ENCODE measurements around the gene CNTNAP5. TPM values are rescaled to one million over a fixed set of nuclear protein-coding genes. Genes with fewer than 3 reads are reported as not detected.

CNTNAP5 gene
- polyA plus RNA-seq, 1 experiment = not detected

DNA sequence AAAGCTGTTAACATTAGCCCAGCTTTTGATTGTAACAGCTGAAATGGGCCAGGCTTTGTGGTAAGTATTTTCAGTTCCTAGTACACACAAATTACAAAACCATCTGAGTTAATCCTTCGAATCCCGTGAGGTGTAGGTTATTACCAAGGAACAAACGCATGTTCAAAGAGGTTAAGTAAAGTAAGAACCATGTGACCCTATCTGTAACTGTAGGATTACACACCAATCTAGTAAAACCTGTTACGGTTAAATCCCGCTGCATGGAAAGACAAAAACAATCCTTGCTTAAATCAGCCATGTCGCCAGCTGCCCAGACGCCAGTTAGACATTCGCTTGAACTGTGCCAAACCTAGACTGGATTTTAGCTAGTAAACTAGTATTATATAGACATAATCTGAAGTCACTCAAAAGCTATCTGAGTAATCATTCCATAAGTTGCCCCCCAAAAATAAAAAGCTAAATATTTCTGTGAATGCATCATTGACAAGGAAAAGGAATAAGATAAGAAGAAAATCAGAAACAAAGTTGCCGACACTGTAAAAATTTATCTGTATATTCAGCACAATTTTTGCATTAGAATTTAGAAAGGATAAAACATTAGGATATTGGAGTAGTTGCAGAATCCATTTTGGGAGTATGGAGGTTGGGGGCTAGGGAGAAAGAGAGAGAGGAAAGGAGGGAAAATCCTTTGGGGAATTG is 638.0 kb downstream of the CNTNAP5 start:
- CTCF ChIA-PET = no interaction called here
- POLR2A ChIA-PET = no interaction called here
- Histone ChIP-seq H3K27me3 (ENCODE audit: control insufficient read depth, insufficient read depth, low read length) (no peaks in the 10 kb centered on the region), H3K4me3 (ENCODE audit: low read depth, low read length) (no peak overlapping the region), H3K36me3 (ENCODE audit: control insufficient read depth, insufficient read depth, low read length) (no peaks in the 10 kb centered on the region)
- DNase-seq (ENCODE audit: low read depth) = no peak
- TF ChIP-seq, protein P1, sequence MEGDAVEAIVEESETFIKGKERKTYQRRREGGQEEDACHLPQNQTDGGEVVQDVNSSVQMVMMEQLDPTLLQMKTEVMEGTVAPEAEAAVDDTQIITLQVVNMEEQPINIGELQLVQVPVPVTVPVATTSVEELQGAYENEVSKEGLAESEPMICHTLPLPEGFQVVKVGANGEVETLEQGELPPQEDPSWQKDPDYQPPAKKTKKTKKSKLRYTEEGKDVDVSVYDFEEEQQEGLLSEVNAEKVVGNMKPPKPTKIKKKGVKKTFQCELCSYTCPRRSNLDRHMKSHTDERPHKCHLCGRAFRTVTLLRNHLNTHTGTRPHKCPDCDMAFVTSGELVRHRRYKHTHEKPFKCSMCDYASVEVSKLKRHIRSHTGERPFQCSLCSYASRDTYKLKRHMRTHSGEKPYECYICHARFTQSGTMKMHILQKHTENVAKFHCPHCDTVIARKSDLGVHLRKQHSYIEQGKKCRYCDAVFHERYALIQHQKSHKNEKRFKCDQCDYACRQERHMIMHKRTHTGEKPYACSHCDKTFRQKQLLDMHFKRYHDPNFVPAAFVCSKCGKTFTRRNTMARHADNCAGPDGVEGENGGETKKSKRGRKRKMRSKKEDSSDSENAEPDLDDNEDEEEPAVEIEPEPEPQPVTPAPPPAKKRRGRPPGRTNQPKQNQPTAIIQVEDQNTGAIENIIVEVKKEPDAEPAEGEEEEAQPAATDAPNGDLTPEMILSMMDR (IDR thresholded peaks at IDR 0.05; ENCODE audit: insufficient read depth, low read depth, low read length) = no peak

GRCh38 chr2:124663645-124663997 is 638.5 kb downstream of the CNTNAP5 start:
- ChIA-PET CTCF (no interaction called here), POLR2A (no interaction called here)
- H3K27me3 ChIP-seq (ENCODE audit: control insufficient read depth, insufficient read depth, low read length) = no peaks in the 10 kb centered on the region
- H3K4me3 ChIP-seq (ENCODE audit: low read depth, low read length) = no peak overlapping the region
- no peaks in the 10 kb centered on the region for H3K36me3 ChIP-seq (ENCODE audit: control insufficient read depth, insufficient read depth, low read length)
- DNase-seq (ENCODE audit: low read depth) = no peak
- TF ChIP-seq, protein P1 (IDR thresholded peaks at IDR 0.05; ENCODE audit: insufficient read depth, low read depth, low read length) = no peak

GRCh38 chr2:124664363-124664762 is 639.3 kb downstream of the CNTNAP5 start:
- CTCF ChIA-PET = no interaction called here
- no peak for DNase-seq (ENCODE audit: low read depth)
- POLR2A ChIA-PET = no interaction called here

GRCh38 chr2:124666976-124667375 is 641.9 kb downstream of the CNTNAP5 start:
- POLR2A ChIA-PET = no interaction called here
- CTCF ChIA-PET = no interaction called here
- Histone ChIP-seq H3K36me3 (ENCODE audit: control insufficient read depth, insufficient read depth, low read length) (no peaks in the 10 kb centered on the region), H3K27me3 (ENCODE audit: control insufficient read depth, insufficient read depth, low read length) (no peaks in the 10 kb centered on the region), H3K4me3 (ENCODE audit: low read depth, low read length) (no peak overlapping the region)
- TF ChIP-seq, protein P1 (IDR thresholded peaks at IDR 0.05; ENCODE audit: insufficient read depth, low read depth, low read length) = no peak
- DNase-seq (ENCODE audit: low read depth) = no peak

More at GRCh38 chr2:124664363-124664762, 639.3 kb downstream of the CNTNAP5 start:
- no peaks in the 10 kb centered on the region for H3K36me3 ChIP-seq (ENCODE audit: control insufficient read depth, insufficient read depth, low read length)
- TF ChIP-seq, protein P1 (IDR thresholded peaks at IDR 0.05; ENCODE audit: insufficient read depth, low read depth, low read length) = no peak
- no peak overlapping the region for H3K4me3 ChIP-seq (ENCODE audit: low read depth, low read length)
- H3K27me3 ChIP-seq (ENCODE audit: control insufficient read depth, insufficient read depth, low read length) = no peaks in the 10 kb centered on the region

DNA sequence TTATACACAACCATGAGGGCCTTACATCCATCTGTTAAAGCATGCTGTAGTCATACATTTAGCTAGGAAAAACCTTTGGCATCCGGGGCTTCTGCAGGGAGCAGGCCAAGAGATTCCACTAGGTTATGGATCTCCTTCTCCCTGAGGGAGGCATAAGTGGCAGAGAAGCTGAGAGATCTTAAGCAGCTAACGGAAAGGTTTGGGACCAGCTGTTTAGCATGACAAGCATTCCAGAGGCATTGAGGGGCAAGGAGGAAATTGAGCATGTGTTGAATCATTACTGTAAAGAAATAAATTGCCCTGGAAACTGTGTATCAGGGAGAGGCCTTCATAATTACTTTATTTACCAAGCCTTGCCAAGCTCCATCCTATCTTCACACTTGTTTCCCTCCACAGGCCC is 643.1 kb downstream of the CNTNAP5 start:
- POLR2A ChIA-PET = no interaction called here
- TF ChIP-seq, protein P1 (IDR thresholded peaks at IDR 0.05; ENCODE audit: insufficient read depth, low read depth, low read length) = no peak
- CTCF ChIA-PET = interaction anchor here (0.5 kb wide), 1 partner anchor 52 kb away, joined by 3 read pairs; no protein-coding TSS in a partner anchor
- Histone ChIP-seq H3K27me3 (ENCODE audit: control insufficient read depth, insufficient read depth, low read length) (no peaks in the 10 kb centered on the region), H3K4me3 (ENCODE audit: low read depth, low read length) (no peak overlapping the region), H3K36me3 (ENCODE audit: control insufficient read depth, insufficient read depth, low read length) (no peaks in the 10 kb centered on the region)
- DNase-seq (ENCODE audit: low read depth) = no peak

Data from BJ (cell line).